NCI-H2081 treated with DMSO at 0.1 percent for 48 hours (cell line): ENCODE measurements around the gene CES4A.
"Not testable (repeated sequence)": the region's sequence is repeated elsewhere in the genome, so short reads cannot be mapped to it uniquely, and the experiment has no call there.

ENCODE experiments used
- DNase-seq: peaks from one replicate; lab custom pipeline; 2025; lab: John Stamatoyannopoulos, UW

The CES4A gene

DNA sequence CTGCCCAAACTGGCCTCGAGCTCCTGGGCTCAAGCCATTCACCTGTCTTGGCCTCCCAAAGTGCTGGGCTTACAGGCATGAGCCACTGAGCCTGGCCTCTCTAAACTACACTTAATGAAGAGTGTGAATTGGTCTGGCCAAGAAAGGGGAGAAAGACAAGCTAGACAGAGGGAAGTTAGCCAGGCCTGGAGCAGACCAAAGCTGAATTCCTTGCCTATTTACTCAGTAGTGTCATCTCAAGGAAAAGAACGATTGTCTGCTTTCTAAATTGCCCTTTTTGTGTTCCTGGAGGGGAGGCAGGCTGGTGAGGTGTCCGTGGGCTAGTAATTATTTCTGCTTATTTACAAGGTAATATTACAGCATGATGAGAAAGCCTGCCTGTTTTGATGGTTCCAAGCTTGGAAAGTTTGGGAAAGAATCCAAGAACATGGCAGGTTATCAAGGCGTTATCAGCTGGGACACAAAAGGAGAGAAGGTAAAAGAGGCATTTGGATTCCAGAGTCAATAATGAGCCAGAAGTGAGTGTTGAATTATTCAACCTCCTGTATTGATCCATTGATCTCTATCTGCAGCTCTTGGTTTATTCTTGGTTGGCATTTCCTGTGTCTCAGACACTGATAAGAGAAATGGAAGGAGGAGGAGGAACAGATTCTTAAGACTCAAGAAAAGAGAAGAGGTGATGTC, 34.3 kb downstream of the CES4A start:
- DNase-seq = no peak

DNA sequence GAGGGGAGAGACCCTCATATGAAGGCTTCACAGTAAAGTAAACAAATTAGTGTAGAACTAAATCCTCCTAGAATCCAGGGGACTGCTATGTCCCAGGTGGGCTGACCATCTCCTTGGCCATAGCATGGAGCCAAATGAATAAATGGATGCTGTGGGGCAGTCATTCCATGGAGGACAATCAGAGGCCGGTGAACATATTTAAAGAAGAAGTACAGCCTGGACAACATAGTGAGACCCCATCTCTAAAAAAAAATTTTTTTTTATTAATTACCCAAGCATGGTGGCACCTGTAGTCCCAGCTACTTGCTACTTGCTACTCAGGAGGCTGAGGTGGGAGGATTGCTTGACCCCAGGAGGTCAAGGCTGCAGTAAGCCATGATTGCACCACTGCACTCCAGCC, 35.3 kb downstream of the CES4A start:
- DNase-seq = no peak

DNA sequence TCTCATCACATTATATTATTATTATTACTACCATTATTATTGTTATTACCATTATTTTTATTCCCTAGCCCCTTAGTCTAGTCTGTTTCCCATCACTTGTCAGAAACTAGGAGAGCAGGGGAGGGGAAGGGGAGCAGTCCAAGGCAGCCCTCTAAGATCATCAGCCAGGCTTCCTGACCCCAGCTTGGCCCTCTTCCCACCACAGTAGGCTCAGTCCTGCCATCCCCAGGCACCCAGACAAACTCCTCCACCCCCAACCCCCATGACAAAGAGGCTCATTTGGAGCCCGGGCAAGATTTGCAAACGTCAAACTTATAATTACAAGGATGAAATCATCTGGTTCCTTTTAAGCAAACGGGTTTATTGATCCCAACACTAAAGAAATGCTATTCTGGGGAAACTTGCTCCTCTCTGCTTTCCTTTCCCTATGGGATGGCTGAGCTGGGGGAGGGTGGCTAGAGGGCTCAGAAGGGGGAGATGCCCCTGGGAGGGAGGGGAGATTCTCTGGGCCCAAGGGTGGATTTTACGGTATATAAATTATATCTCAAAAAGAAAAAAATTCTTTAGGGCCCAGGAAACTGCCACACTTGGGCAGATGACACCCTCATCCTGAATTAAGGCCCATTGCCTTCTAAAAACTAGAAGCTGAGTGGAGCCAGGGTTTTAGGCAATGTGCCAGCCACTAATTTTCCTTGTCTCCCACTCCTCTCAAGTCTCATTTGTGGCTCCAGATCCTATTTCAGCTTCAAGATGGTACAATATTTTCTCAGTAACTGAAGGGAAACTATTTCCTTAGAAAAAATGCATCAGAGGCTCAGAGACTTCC, 36.2 kb downstream of the CES4A start:
- no peak for DNase-seq

DNA sequence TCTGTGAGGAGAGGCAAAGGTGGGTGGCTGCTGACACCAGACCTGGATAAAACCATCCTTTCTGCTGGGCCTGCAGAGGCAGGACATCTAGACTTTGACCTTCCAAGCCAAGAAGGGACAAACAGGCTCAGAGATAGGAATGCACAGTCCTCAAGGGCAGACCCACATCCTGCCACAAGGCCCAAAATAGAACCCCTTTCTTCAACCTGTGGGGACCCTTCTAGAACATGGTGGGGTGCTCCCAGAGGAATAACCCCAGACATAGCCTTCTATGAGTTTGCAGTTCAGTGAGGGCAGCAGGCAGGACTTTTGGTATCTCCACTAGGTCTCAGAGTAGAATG, 36.8 kb downstream of the CES4A start:
- DNase-seq = no peak

DNA sequence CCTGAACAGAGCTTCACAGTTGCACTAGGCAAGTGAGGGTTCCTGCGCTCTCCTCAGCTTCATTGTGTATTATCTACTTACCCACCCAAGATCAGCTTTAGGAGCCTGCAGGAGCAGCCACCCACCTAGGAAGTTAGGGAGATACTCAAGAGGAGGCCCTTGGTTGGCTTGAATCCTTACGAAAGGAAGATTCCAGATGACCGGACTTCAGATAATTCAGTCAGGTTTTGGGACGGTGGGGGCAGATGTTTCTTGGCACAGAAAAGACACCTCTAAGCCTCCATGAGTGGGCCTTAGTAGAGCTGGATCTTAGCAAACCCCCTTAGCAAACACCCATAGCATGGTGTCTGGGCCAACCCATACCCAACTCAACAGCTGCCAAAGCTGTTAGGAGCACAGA, 38.2 kb downstream of the CES4A start:
- no peak for DNase-seq

DNA sequence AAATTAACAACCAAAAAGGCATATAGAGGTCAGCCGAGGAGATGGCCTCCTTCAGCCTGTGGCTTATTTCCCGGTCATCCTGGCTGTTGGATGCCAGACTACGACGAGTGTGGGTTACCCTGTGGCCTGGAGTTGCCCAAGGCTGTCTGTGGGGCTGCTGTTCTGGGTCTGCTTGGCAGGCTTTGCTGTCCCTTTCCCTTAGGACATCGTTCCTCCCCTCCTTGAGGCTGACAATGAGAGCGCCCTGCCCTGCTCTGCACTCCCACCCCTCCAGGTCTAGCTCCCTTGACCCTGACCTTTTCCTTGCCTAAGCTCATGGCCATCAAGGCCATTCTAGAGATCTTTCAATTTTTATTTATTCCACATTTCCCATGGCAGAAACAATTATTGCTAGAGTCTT, 38.7 kb downstream of the CES4A start:
- DNase-seq = no peak

DNA sequence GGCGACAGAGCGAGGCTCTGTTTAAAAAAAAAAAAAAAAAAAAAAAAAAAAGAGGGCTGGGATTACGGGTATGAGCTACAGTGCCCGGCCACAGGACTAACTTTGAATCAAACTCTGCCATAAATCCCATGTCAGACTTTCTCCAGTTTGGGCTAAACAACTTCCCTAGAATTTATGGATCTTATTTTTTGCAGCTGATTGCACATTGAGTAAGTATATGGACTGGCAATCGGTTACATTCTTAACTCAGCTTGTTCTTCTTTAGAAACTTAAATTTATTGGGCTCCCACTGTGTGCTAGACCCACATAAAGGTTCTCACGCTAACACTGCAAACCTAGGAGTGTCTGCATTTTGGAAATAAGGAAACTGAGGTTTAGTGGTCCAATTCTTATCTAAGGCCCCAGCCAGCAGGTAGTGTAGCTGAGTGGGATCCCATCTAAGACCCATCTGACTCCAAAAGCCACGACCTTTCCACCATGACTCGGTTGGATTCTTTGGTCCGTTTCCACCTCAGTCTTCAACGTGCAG, 39.8 kb downstream of the CES4A start:
- no peak for DNase-seq

DNA sequence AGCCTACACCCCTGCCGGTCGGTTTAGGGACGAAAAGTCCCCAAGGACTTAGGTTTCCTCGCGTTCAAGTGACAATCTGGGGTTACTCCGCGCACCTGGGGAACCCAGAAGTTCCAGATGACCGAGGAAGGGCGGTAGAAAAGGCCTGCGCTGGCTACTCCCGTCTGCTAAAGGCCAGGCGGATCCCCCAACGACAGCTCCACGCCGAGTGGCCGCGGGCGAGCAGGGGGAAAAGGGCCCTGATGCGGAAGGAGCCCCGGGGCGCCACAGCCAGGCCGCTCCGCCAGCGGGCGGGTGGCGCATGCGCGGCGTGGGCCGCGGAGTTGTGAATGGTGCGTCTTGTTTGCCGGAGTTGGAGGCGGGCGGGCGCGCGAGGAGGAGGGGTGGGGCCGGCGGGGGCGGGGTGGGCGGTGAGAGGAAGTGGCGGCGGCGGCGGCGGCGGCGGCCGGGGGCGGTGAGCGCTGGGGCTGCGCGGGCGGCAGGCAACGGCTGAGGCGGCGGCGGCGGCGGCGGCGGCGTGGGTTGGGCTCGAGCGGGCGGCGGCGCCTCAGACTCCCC, 40.4 kb downstream of the CES4A start, which contains the start of gene CBFB:
Gene CBFB (plus strand): TSS at position 454 of the 558 bp plus-strand sequence. CDS start 259 bp downstream, outside the sequence.
- DNase-seq = peak; percentile 6

DNA sequence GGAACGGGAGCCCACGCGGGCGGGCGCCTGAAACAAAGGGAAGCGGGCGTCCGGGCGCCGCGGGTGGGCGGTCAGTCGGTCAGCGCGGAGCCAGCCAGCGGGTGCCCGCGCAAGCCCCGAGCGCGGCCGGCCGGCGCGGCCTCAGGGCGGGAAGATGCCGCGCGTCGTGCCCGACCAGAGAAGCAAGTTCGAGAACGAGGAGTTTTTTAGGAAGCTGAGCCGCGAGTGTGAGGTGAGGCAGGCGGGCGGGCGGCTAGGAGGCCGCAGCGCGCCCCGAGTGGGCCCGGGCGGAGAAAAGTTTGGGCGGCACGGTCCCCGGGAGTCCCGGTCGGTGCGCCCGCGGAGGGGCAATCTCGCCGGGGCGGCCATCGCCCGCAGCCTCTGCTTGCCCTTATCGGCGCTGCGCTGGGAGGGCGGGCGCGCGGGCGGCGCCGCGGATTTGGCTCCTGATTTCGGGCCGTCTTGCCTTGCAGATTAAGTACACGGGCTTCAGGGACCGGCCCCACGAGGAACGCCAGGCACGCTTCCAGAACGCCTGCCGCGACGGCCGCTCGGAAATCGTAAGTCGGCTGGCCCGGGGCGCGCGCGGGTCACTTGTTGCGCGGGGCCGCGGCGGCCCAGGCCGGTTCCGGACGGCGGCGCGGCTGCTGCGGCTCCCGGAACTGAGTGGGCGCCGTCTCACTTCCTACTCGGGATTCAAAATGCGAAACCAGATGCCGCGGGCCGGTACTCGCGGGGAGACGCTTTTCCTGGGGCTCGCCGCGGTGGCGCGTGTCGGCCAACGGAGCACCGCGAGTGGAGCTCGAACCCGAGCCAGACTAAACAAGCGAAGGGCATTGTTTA, 41.1 kb downstream of the CES4A start:
- DNase-seq = no peak

DNA sequence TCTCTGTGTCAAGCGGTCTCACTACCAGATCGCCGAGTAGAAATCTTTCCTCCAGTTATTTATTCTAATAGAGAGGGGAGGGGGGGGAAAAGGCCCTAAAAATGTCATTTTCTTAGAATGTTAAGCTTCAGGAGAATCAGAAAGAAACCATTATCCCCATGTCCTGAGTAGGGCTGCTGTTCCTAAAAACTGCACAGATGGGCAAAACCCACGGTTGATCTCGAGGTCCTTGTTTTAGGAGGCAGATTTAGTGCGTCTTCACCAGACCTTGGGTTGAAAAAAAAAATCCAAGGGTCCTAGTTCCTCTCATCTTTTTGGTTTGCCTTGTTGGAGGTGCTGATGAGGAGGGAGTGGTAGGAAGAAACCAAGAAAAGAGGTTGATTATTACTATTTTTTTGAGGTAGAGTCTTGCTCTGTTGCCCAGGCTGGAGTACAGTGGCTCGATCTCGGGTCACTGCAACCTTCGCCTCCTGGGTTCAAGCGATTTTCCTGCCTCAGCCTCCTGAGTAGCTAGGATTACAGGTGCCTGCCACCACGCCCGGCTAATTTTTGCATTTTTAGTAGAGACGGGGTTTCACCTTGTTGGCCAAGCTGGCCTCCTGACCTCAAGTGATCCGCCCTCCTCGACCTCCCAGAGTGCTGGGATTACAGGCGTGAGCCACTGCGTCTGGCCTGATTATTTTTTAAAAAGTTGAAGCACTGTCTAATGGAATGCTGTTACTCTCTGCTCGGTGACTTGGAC, 42.0 kb downstream of the CES4A start:
- no peak for DNase-seq

DNA sequence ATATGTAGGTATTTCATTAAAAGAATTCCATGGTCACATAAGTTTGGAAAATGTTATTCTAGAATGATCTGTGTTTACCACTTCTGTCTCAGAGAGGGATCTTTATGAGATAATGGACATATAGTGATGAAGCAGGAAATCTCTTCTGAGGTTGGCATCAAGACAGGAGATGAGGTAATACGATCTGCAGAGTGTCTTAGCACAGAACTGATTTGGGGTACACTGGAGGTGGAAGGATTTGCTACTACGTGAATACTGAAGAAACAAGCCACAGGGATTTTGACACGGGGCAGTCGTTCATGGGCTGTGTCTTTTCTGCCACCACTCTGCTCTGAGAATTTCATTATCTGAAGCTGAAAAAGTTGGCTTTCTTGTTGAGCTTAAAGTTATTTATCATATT, 46.1 kb downstream of the CES4A start:
- DNase-seq = no peak

DNA sequence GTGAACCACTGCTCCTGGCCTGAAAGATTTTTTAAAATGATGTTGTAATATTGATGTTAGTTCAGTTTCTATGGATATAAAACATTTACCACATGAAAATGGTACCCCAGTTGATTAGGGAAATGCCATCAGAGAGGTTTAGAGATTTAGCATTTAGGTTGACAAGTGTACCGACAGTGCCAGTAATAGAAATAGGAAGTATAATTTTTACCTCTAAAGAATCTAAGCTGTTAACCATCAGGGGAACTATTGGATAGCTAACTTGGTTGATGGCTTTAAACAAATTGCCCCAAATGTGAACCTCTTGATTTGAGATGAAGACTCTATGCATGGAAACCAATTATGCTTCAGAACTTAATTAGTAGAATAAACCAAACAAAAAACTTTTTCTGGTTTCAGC, 47.0 kb downstream of the CES4A start:
- DNase-seq = no peak

DNA sequence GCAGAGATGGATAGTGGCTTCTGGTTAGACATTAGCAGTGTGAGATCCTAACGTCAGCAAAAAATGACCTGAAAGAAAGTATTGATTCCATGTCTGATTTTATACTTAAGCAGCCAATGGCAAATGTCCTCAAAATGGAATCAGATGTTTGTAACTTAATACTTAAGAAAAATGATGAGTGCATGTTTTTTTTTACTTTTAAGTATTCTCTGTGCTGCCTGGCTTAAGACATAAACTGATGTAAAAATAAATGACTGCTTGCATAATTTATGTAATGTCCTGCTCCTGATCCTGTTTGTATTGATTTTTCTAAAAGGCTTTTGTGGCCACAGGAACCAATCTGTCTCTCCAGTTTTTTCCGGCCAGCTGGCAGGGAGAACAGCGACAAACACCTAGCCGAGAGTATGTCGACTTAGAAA, 47.9 kb downstream of the CES4A start:
- DNase-seq = no peak

DNA sequence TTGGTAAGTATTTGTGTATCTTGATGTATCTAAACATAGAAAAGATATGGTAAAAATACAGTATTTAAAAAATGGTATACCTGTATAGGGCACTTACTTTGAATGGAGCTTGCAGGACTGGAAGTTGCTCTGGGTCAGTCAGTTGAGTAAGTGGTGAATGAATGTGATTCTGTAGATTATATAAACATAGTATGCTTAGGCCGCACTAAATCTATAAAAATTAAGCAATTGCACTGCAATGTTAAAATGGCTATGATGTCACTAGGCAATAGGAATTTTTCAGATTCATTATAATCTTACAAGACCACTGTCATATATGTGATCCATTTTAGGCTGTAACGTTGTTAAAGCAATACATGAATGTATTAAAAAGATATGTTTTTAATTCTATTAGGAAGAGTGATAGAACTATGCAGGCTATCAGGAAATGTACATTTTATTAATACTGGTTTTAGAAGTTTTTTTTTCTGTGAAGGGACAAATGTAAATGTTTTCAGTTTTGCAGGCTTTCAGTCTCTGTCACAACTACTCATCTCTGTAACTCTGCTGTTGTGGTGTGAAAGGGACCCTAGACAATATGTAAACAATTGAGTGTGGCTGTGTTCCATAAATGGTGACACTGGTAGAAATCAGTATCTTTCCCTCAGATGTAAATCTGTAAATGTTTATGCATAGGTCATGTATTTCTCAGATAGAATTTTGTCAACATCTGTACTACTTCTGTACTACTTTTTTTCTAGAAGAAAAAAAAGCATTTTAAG, 51.1 kb downstream of the CES4A start:
- no peak for DNase-seq

DNA sequence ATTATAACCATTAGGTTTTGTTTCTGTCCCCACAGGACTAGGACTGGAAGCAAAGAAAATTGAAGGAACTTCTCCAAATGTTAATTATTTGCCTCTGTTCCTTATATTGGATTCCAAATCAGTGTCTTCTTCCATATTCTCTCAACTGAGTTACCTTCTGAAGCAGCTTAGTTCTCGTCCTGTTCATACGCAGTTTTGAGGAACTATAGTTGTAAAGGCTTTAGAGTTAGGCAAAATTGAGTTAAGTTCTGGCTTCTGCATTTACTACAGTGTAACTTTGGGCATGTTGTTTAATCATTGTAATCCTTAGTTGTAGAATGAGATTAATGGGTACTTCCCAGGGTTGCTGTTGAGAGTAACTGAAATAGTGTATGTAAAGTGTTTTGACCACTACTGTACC, 51.8 kb downstream of the CES4A start:
- DNase-seq = no peak

DNA sequence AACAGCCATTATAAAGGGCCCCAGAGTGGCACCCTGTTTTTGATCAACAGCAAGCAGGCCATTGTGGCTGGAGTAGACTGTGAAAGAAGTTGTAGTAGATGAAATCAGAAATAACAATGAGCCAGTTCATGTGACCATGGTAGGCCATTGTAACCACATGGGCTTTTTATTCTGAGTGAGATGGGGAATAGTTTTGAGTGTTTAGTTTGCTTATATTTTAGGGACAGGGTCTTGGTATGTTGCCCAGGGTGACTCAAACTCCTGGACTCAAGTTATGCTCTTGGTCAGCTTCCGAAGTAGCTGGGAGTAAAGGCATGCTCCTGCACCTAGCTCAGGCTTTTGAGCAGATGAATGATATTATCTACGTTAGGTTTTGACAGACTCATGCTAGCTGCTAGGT, 52.5 kb downstream of the CES4A start:
- DNase-seq = no peak

DNA sequence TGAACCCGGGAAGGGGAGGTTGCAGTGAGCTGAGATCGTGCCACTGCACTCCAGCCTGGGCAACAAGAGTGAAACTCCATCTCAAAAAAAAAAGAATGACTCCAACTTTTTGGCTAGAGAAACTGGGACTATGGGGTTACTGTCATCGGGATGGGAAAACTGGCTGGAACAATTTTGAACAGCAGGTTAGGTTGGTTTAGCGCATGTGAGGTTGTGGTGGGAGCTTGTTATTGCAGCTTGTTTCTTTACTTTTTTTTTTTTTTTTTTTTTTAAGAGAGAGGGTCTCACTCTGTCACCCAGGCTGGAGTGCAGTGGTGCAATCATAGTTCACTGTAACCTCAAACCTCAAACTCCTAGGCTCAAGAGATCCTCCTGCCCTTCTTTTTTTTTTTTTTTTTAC, 53.1 kb downstream of the CES4A start:
- DNase-seq = not testable (repeated sequence)

DNA sequence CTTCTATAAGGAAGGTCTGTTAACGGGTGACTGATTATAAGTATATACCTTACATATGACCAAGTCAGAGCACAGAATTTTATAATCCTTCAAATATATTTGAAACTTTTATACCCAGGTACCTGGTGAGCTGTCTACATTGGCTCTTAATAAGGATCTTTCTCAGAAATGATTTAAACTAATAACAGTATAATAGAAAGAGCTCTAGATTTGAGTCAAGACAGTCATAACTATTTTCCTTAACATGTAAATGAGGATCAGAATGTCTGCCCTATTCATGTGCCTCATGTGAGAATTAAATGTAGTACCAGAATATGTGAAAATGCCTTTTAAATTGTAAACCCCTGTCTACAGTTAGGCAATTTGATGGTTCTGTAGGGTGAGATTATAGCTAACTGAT, 55.0 kb downstream of the CES4A start:
- no peak for DNase-seq

DNA sequence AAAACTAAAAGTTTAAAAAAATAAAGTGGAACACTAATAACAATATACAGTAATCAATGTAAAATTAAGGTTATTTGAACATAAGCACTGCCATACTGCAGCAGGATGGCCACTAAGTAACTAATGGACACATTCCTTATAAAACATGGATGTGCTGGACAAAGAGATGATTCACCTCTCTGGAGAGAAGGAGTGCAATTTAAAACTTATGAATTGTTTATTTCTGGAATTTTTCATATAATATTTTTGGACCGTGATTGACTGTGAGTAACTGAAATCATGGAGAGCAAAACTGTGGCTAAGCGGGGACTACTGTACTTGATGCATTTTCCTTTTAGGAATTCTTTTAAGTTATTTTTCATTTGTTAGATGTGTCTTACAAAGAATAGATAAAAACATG, 62.4 kb downstream of the CES4A start:
- no peak for DNase-seq

DNA sequence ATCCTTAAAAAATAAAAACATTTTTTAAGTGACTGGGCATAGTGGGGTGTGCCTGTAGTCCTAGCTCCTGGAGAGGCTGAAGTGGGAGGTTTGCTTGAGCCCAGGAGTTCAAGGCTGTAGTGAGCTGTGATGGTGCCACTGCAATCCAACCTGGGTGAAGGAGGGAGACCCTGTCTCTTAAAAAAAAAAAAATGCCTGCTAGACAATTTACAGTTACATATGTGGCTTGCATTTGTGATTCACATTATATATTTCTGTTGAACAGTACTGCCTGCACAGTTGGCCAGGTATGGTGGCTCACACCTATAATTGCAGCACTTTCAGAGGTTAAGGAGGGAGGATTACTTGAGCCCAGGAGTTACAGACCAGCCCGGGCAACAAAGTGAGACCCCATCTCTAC, 64.0 kb downstream of the CES4A start:
- DNase-seq = no peak
